K562 (cell line): ENCODE measurements around the gene OR52E2. TPM values are rescaled to one million over a fixed set of nuclear protein-coding genes. Genes with fewer than 3 reads are reported as not detected.

Experiments
- ATAC-seq: fragments of 200-7000 bp; cut with Tn5 transposase; 3 replicates; pipeline ENCODE4 v1.9.1; 2020; ENCODE audit warnings: moderate library complexity
- BruUV-seq: library from RNA; stranded (reverse); fragments of 400-500 nt; replicated peaks from 2 replicates; lab custom pipeline; 2021; lab: Mats Ljungman, UMichigan
- CTCF ChIA-PET: fragments of 300-600 bp; formaldehyde crosslinking; extraction: SDS; loops from one replicate; lab custom pipeline; 2021; ENCODE audit warnings: low intra/inter-chr PET ratio; lab: Yijun Ruan, JAX
- POLR2A ChIA-PET: fragments of 300-600, 350-650 bp; sonication (Branson Sonifier 250); formaldehyde crosslinking; extraction: SDS; loops from one replicate; lab custom pipeline; 2021; ENCODE audit warnings: antibody characterized with exemption, inconsistent platforms; lab: Yijun Ruan, JAX
- DNase-seq, 4 experiments: peaks; one replicate each; pipeline versions ENCODE4 v3.0.0 to v3.0.0-alpha.2; 2011 to 2018; ENCODE audit warnings: low spot score in 3 of 4, mixed read lengths in 3 of 4; ENCODE audit errors: extremely low read depth in 1 of 4
- FAIRE-seq: peaks from 2 replicates; lab custom pipeline; 2011; peaks lifted over from hg19 to GRCh38; lab: Jason Lieb, UNC
- H2AFZ ChIP-seq: 2 replicates; pipeline ENCODE4 v1.6.0; 2011; ENCODE audit warnings: low read depth, low read length, control low read depth, inconsistent platforms
- H3K27ac ChIP-seq: fragments of 200-600 bp; 3 replicates; pipeline ENCODE4 v1.8.0; 2011; ENCODE audit warnings: low read depth, mild to moderate bottlenecking, control low read depth, inconsistent platforms, low read length, moderate library complexity, mixed read lengths; ENCODE audit errors: extremely low read depth
- H3K27me3 ChIP-seq, 2 experiments: fragments of 300-600 bp in 1 of 2; 2 replicates in 1 of 2; 3 replicates in 1 of 2; pipeline versions ENCODE4 v1.6.0 to v1.8.0; 2011; ENCODE audit warnings: inconsistent platforms in 2 of 2, low read length in 2 of 2, mild to moderate bottlenecking in 1 of 2, mixed read lengths in 1 of 2, moderate library complexity in 1 of 2; ENCODE audit not compliant: control insufficient read depth in 2 of 2, insufficient read depth in 2 of 2
- H3K36me3 ChIP-seq: fragments of 300-600 bp; 3 replicates; pipeline ENCODE4 v1.8.0; 2011; ENCODE audit warnings: mild to moderate bottlenecking, low read length, inconsistent platforms; ENCODE audit not compliant: control insufficient read depth, insufficient read depth
- H3K4me1 ChIP-seq, 2 experiments: fragments of 200-600 bp in 1 of 2; replicated peaks in 1 of 2; 2 replicates in 1 of 2; 3 replicates in 1 of 2; pipeline versions ENCODE4 v1.5.1 to v1.8.0; 2011; ENCODE audit warnings: inconsistent platforms in 2 of 2, low read length in 2 of 2, mild to moderate bottlenecking in 1 of 2, mixed read lengths in 1 of 2, moderate library complexity in 1 of 2; ENCODE audit not compliant: control insufficient read depth in 2 of 2, insufficient read depth in 2 of 2
- H3K4me2 ChIP-seq: 2 replicates; pipeline ENCODE4 v1.6.1; 2011; ENCODE audit warnings: low read length, control low read depth, inconsistent platforms, mixed read lengths; ENCODE audit not compliant: insufficient read depth
- H3K4me3 ChIP-seq: fragments of 200-600 bp; sonication (generic), shearing (Covaris generic); 2 replicates; pipeline ENCODE4 v1.5.1; 2016; ENCODE audit warnings: control low read depth, inconsistent platforms
- H3K79me2 ChIP-seq: fragments of 200-600 bp; 3 replicates; pipeline ENCODE4 v1.8.0; 2011; ENCODE audit warnings: low read length, inconsistent platforms; ENCODE audit not compliant: control insufficient read depth, insufficient read depth
- H3K9ac ChIP-seq, 2 experiments: 2 replicates each; pipeline versions ENCODE4 v1.6.0 to v1.6.1; 2011; ENCODE audit warnings: low read depth in 2 of 2, low read length in 2 of 2, control low read depth in 1 of 2, inconsistent platforms in 1 of 2, mild to moderate bottlenecking in 1 of 2, mixed read lengths in 1 of 2; ENCODE audit not compliant: insufficient read depth in 1 of 2
- H3K9me1 ChIP-seq: one replicate; pipeline ENCODE4 v1.6.0; 2011; ENCODE audit warnings: inconsistent platforms, mild to moderate bottlenecking, low read length, moderate library complexity; ENCODE audit not compliant: control insufficient read depth, insufficient read depth
- H3K9me3 ChIP-seq: replicated peaks from 2 replicates; pipeline ENCODE4 v1.5.1; 2011; ENCODE audit warnings: low read depth, low read length, inconsistent platforms; ENCODE audit not compliant: control insufficient read depth, insufficient read depth
- H4K20me1 ChIP-seq: replicated peaks from 2 replicates; pipeline ENCODE4 v1.6.1; 2011; ENCODE audit warnings: low read length, inconsistent platforms, mixed read lengths; ENCODE audit not compliant: control insufficient read depth, insufficient read depth
- CBFB ChIP-seq: sonication (generic); formaldehyde crosslinking; IDR thresholded peaks from 2 replicates; pipeline ENCODE4 v1.4.0; 2020; ENCODE audit warnings: mild to moderate bottlenecking, missing genetic modification reagents
- FOSL1 ChIP-seq: fragments of 200-800 bp; sonication (Bioruptor generic); conservative IDR thresholded peaks from 2 replicates; pipeline ENCODE4 v1.6.1; 2016; ENCODE audit warnings: missing genetic modification characterization, missing compliant biosample characterization
- ZNF121 ChIP-seq: sonication (generic); formaldehyde crosslinking; conservative IDR thresholded peaks from 2 replicates; pipeline ENCODE4 v1.8.0; 2022; ENCODE audit warnings: missing genetic modification reagents
- WGBS: fragments of 100-300 bp; shearing (Covaris generic); methylation state at CpG from one replicate; pipeline ENCODE4 v1.1.6; 2016; ENCODE audit warnings: low coverage, mixed read lengths; ENCODE audit not compliant: insufficient coverage; ENCODE audit errors: missing lambda C conversion rate; 5-methylcytosine and 5-hydroxymethylcytosine counted together
- in situ Hi-C: fragments of 300-500 bp; cut with MboI; formaldehyde crosslinking; loops from 4 replicates; pipeline ENCODE4 v1.15.0; 2018; ENCODE audit warnings: inconsistent platforms, mixed read lengths
- intact Hi-C: fragments of 100-400 bp; cut with micrococcal nuclease; formaldehyde crosslinking; loops from 2 replicates; pipeline ENCODE4 v1.14.2; 2022
- polyA plus RNA-seq, 8 experiments: library from polyadenylated mRNA; depleted of rRNA in 4 of 8; stranded (reverse) in 5 of 8; unstranded in 3 of 8; fragments of >200 nt; fragmentation: Nextera tagmentation in 2 of 8; fragmentation: Illumina TruSeq in 1 of 8; extraction: Ambion mirVana in 2 of 8; extraction: Trizol in 1 of 8; gene quantifications; 2 replicates each; pipeline versions ENCODE4 v1.2.1 to v1.2.3, GENCODE V29; 2011 to 2014; ENCODE audit warnings: inconsistent platforms in 1 of 8, missing spikeins in 1 of 8
- total RNA-seq, 7 experiments: library from RNA; depleted of rRNA in 6 of 7; stranded (reverse); fragments of >200 nt in 6 of 7; fragmentation: Illumina TruSeq in 2 of 7; extraction: Trizol in 2 of 7; gene quantifications; 2 replicates each; pipeline versions ENCODE4 v1.2.1 to v1.2.3, GENCODE V29; 2011 to 2021; ENCODE audit warnings: low replicate concordance in 1 of 7
- TF ChIP-seq, protein P1 (sequence below): fragments of 250-450 bp; sonication (Bioruptor Pico); IDR thresholded peaks from 2 replicates; pipeline ENCODE4 v1.4.0; 2020; ENCODE audit warnings: mild to moderate bottlenecking, moderate library complexity
- TF ChIP-seq, protein P2 (sequence below): sonication (generic); formaldehyde crosslinking; IDR thresholded peaks from 2 replicates; pipeline ENCODE4 v1.4.0; 2020; ENCODE audit warnings: mild to moderate bottlenecking, missing genetic modification reagents
- TF ChIP-seq, protein P3 (sequence below): fragments of 450-650 bp; IDR thresholded peaks from 2 replicates; pipeline ENCODE4 v1.6.1; 2016; ENCODE audit warnings: antibody characterized with exemption

The OR52E2 gene
- total and polyA plus RNA-seq, 9 of the 15 experiments (the other 6 are each of a cell fraction or from before 2014, with no cell fraction given) = not detected

DNA sequence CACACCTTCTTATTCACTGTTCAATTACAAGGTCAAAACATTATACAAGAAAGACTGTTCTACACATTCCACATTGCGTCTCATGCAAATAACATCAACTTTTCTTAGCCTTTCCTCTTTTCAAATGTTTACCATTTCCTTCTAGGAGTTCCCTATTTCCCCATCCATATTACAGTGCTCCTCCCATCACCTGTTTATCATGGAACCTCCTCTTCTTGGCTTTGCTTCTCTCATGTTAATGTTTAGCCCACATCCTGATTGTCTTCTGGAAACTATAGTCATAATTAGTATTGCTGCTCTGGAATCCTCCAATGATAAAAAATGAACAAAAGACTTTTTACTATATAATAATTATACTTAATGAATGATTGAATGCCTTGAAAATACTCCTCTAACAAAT, 31.2 kb upstream of the OR52E2 start:
- no peak overlapping the region for H3K4me2 ChIP-seq
- no peak overlapping the region for H3K27ac ChIP-seq
- intact Hi-C loops = no loop called here
- H2AFZ ChIP-seq = no peak overlapping the region
- no peaks in the 10 kb centered on the region for H4K20me1 ChIP-seq
- FAIRE-seq (no peak), DNase-seq (no peak), ATAC-seq (no peak)
- no peak overlapping the region for H3K9ac ChIP-seq
- CTCF ChIA-PET = no interaction called here
- no peaks in the 10 kb centered on the region for H3K9me1 ChIP-seq
- WGBS = 40% methylated on average over 1 of the region's 1 CpG
- H3K4me3 ChIP-seq = no peak overlapping the region
- H3K9me3 ChIP-seq = no peaks in the 10 kb centered on the region
- H3K27me3 ChIP-seq = no peaks in the 10 kb centered on the region
- TF ChIP-seq ZNF121 (CRISPR knock-in tag) = no peak
- no peak for TF ChIP-seq FOSL1 (tag)
- TF ChIP-seq, protein P1, sequence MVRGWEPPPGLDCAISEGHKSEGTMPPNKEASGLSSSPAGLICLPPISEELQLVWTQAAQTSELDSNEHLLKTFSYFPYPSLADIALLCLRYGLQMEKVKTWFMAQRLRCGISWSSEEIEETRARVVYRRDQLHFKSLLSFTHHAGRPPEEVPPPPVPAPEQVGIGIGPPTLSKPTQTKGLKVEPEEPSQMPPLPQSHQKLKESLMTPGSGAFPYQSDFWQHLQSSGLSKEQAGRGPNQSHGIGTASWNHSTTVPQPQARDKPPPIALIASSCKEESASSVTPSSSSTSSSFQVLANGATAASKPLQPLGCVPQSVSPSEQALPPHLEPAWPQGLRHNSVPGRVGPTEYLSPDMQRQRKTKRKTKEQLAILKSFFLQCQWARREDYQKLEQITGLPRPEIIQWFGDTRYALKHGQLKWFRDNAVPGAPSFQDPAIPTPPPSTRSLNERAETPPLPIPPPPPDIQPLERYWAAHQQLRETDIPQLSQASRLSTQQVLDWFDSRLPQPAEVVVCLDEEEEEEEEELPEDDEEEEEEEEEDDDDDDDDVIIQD (CRISPR knock-in tag) = no peak
- TF ChIP-seq, protein P2, sequence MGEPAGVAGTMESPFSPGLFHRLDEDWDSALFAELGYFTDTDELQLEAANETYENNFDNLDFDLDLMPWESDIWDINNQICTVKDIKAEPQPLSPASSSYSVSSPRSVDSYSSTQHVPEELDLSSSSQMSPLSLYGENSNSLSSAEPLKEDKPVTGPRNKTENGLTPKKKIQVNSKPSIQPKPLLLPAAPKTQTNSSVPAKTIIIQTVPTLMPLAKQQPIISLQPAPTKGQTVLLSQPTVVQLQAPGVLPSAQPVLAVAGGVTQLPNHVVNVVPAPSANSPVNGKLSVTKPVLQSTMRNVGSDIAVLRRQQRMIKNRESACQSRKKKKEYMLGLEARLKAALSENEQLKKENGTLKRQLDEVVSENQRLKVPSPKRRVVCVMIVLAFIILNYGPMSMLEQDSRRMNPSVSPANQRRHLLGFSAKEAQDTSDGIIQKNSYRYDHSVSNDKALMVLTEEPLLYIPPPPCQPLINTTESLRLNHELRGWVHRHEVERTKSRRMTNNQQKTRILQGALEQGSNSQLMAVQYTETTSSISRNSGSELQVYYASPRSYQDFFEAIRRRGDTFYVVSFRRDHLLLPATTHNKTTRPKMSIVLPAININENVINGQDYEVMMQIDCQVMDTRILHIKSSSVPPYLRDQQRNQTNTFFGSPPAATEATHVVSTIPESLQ (CRISPR knock-in tag) = no peak
- TF ChIP-seq, protein P3, sequence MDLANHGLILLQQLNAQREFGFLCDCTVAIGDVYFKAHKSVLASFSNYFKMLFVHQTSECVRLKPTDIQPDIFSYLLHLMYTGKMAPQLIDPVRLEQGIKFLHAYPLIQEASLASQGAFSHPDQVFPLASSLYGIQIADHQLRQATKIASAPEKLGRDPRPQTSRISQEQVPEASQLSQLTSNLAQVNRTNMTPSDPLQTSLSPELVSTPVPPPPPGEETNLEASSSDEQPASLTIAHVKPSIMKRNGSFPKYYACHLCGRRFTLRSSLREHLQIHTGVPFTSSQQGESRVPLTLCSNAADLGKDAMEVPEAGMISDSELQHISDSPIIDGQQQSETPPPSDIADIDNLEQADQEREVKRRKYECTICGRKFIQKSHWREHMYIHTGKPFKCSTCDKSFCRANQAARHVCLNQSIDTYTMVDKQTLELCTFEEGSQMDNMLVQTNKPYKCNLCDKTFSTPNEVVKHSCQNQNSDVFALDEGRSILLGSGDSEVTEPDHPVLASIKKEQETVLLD = no peak
- TF ChIP-seq CBFB (CRISPR knock-in tag) = no peak
- TF ChIP-seq, all 486 proteins: peak for 0
- H3K4me1 ChIP-seq = peaks cover 0 to 4% of the 10 kb centered on the region in 2 experiments; a peak in 1 of 5 replicates
- POLR2A ChIA-PET = interaction anchor here (0.6 kb wide), 1 partner anchor 146 kb away, joined by 4 read pairs; no protein-coding TSS in a partner anchor
- no TSS peak for BruUV-seq
- in situ Hi-C loops = no loop called here
- H3K36me3 ChIP-seq = no peaks in the 10 kb centered on the region
- no peaks in the 10 kb centered on the region for H3K79me2 ChIP-seq
